Vagina (tissue), 2 donors: Measurements from ENCODE around the gene TRIM67. TPM values are rescaled to one million over a fixed set of nuclear protein-coding genes. Genes with fewer than 3 reads are reported as not detected.
"Not testable (repeated sequence)": the region's sequence is repeated elsewhere in the genome, so short reads cannot be mapped to it uniquely, and the experiment has no call there.

ENCODE experiments used
- DNase-seq, 2 donors: peaks; one replicate each; pipeline ENCODE4 v3.0.0-alpha.2; 2017; ENCODE audit errors: extremely low spot score in 2 of 2
- H3K27ac ChIP-seq: fragments of 200-600 bp; sonication (generic); one replicate; pipeline ENCODE4 v1.5.1; 2019
- H3K27me3 ChIP-seq: fragments of 200-600 bp; sonication (generic); one replicate; pipeline ENCODE4 v1.5.1; 2019
- H3K36me3 ChIP-seq, 2 donors: fragments of 200-600 bp; sonication (generic); one replicate each; pipeline ENCODE4 v1.5.1; 2017 to 2019
- H3K4me1 ChIP-seq: fragments of 200-600 bp; sonication (generic); one replicate; pipeline ENCODE4 v1.5.1; 2019
- H3K4me3 ChIP-seq, 2 donors: fragments of 200-600 bp; sonication (generic); 1 replicate in 1 of 2; 2 replicates in 1 of 2; pipeline ENCODE4 v1.5.1; 2016 to 2019
- H3K9me3 ChIP-seq: fragments of 200-600 bp; sonication (generic); one replicate; pipeline ENCODE4 v1.5.1; 2019
- CTCF ChIP-seq, 3 experiments: fragments of 450-650 bp in 2 of 3; fragments of 200-600 bp in 1 of 3; sonication (generic) in 1 of 3; IDR thresholded peaks; one replicate each; pipeline ENCODE4 v1.5.1; 2017 to 2019; ENCODE audit warnings: antibody characterized with exemption in 3 of 3, mild to moderate bottlenecking in 2 of 3, moderate library complexity in 2 of 3
- POLR2A ChIP-seq, 2 donors: fragments of 450-650 bp; IDR thresholded peaks; one replicate each; pipeline ENCODE4 v1.6.1; 2017; ENCODE audit warnings: antibody characterized with exemption in 2 of 2, mild to moderate bottlenecking in 2 of 2, moderate library complexity in 2 of 2
- POLR2AphosphoS5 ChIP-seq, 2 donors: sonication (generic); formaldehyde crosslinking; IDR thresholded peaks; one replicate each; pipeline ENCODE4 v1.9.0; 2017; ENCODE audit warnings: antibody characterized with exemption in 2 of 2, mild to moderate bottlenecking in 2 of 2, low read depth in 1 of 2; ENCODE audit not compliant: insufficient read depth in 1 of 2
- intact Hi-C: fragments of 100-400 bp; cut with DNase I; formaldehyde crosslinking; loops from one replicate; pipeline ENCODE4 v1.15.1; 2023
- total RNA-seq: library from RNA; depleted of rRNA; stranded (reverse); fragments of >200 nt; gene quantifications from one replicate; pipeline ENCODE4 v1.2.3, GENCODE V29; 2016

TRIM67 gene
- total RNA-seq, 1 donor from 2014 or later, result not detected

DNA sequence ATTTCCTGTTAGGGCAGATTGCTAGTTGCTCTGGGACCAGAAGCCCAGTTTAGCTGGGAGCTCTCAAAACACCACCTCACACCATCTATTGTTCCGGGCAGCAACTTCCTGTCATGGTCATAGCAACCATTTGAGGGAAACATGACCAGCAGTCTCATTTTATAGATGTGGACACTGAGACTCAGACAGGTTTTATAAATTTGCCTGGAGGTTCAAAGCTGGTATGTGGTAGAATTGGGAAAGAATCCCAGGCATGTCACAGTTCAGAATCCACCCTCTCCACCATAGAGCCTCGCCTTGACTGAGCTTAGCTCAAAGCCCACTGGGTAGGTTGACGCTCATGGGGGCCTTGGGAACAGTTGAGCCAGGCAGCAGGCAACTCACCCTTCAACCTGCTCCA lies 14.0 kb upstream of the TRIM67 start:
- Histone ChIP-seq H3K9me3 (no peaks in the 10 kb centered on the region), H3K4me1 (no peaks in the 10 kb centered on the region), H3K27ac (no peak overlapping the region), H3K27me3 (no peaks in the 10 kb centered on the region), H3K36me3 (no peaks in the 10 kb centered on the region), H3K4me3 (no peak overlapping the region)
- TF ChIP-seq CTCF (IDR thresholded peaks at IDR 0.05), result no peak
- no peak for TF ChIP-seq POLR2A (IDR thresholded peaks at IDR 0.05)
- no peak for TF ChIP-seq POLR2AphosphoS5 (IDR thresholded peaks at IDR 0.05; ENCODE audit: insufficient read depth in 1 of 2, low read depth in 1 of 2)
- no peak for DNase-seq
- intact Hi-C loops, result no loop called here

DNA sequence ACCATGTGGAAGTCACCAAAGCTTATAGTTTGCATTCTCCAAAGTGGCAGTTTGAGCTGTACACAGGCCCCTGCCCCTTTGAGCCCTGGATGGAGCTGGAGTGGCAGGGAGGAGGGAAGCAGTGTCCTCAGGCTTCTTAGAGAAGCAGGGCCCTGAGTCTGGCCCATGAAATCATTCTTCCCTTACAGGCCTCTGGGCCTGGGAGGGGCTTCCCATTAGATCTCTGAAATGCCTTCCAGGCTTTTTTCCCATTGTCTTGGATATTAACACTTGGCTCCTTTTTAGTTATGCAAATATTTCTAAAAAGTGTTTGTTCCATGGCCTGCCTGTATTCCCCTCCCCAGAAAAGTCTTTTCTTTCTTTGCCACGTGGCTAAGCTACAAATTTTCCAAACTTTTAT lies 10.0 kb upstream of the TRIM67 start:
- no peak for DNase-seq

DNA sequence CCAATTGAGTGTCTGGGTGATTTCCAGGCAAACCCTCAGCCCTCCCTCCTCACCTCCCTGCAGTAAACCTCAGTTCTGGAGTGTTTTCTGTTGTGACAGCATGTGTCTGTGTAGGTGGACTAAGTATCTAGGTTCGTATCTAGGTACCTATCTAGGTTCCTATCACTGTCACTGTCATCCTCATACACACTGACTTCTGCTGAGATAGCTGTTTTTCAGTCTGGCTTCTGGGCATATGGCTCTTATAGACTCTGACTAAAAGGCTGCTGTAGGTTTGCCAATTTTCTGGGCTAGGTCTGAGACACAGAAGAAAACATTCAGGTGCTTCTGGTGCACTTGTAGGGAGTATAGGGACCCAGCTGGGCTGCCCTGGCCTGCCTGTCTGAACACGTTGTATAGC lies 8.1 kb upstream of the TRIM67 start:
- Histone ChIP-seq H3K4me3 (no peak overlapping the region), H3K9me3 (no peaks in the 10 kb centered on the region), H3K27ac (no peak overlapping the region), H3K4me1 (no peaks in the 10 kb centered on the region), H3K27me3 (no peaks in the 10 kb centered on the region), H3K36me3 (no peaks in the 10 kb centered on the region)
- DNase-seq, result no peak
- TF ChIP-seq POLR2AphosphoS5 (IDR thresholded peaks at IDR 0.05; ENCODE audit: insufficient read depth in 1 of 2, low read depth in 1 of 2), result no peak
- no peak for TF ChIP-seq CTCF (IDR thresholded peaks at IDR 0.05)
- no peak for TF ChIP-seq POLR2A (IDR thresholded peaks at IDR 0.05)
- intact Hi-C loops, result no loop called here

More for the DNA sequence above, 10.0 kb upstream of the TRIM67 start:
- Histone ChIP-seq H3K4me1 (no peaks in the 10 kb centered on the region), H3K9me3 (no peaks in the 10 kb centered on the region), H3K27ac (no peak overlapping the region), H3K4me3 (no peak overlapping the region), H3K36me3 (no peaks in the 10 kb centered on the region), H3K27me3 (no peaks in the 10 kb centered on the region)
- TF ChIP-seq POLR2A (IDR thresholded peaks at IDR 0.05) (no peak), CTCF (IDR thresholded peaks at IDR 0.05) (no peak), POLR2AphosphoS5 (IDR thresholded peaks at IDR 0.05; ENCODE audit: insufficient read depth in 1 of 2, low read depth in 1 of 2) (no peak)
- intact Hi-C loops, result no loop called here

GRCh38 chr1:231155808-231156207 lies 6.0 kb upstream of the TRIM67 start:
- intact Hi-C loops, result no loop called here
- no peak for DNase-seq
- peaks cover 3% of the 10 kb centered on the region for H3K27me3 ChIP-seq
- H3K27ac ChIP-seq, result no peak overlapping the region
- H3K4me3 ChIP-seq, result no peak overlapping the region
- peaks cover 2% of the 10 kb centered on the region for H3K4me1 ChIP-seq
- TF ChIP-seq POLR2AphosphoS5 (IDR thresholded peaks at IDR 0.05; ENCODE audit: insufficient read depth in 1 of 2, low read depth in 1 of 2), result no peak
- TF ChIP-seq POLR2A (IDR thresholded peaks at IDR 0.05), result no peak
- TF ChIP-seq CTCF (IDR thresholded peaks at IDR 0.05), result no peak
- no peaks in the 10 kb centered on the region for H3K36me3 ChIP-seq
- no peaks in the 10 kb centered on the region for H3K9me3 ChIP-seq

DNA sequence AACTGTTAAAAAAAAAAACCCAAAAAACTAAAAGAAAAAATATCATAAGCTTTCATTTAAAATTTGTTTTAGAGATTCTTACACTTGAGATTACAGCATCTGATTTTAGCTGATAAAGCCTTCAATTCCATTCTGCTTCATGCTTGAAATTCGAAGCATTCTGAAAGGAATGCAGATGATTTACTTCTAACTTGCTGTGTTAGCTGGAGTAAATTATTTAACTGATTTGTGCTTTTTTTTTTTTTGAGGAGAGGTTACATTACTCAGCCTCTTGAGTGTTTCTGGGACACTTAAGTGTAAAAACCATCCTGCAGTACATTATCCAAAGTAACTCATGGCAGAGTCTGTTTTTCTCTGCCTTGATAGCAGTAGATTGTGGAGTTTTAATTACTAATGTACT lies 4.5 kb upstream of the TRIM67 start:
- H3K36me3 ChIP-seq, result no peaks in the 10 kb centered on the region
- intact Hi-C loops, result no loop called here
- no peaks in the 10 kb centered on the region for H3K9me3 ChIP-seq
- TF ChIP-seq CTCF (IDR thresholded peaks at IDR 0.05) (no peak), POLR2AphosphoS5 (IDR thresholded peaks at IDR 0.05; ENCODE audit: insufficient read depth in 1 of 2, low read depth in 1 of 2) (no peak), POLR2A (IDR thresholded peaks at IDR 0.05) (no peak)
- peaks cover 7% of the 10 kb centered on the region for H3K27me3 ChIP-seq
- no peak for DNase-seq
- no peak overlapping the region for H3K4me3 ChIP-seq
- H3K4me1 ChIP-seq, result peaks cover 17% of the 10 kb centered on the region
- H3K27ac ChIP-seq, result no peak overlapping the region

- H3K27ac ChIP-seq, H3K9me3 ChIP-seq, H3K4me3 ChIP-seq, H3K36me3 ChIP-seq, intact Hi-C loops, DNase-seq: not testable (repeated sequence)
- peaks cover 15% of the 10 kb centered on the region for H3K27me3 ChIP-seq
- peaks cover 26% of the 10 kb centered on the region for H3K4me1 ChIP-seq
Measured at GRCh38 chr1:231158141-231158540, 3.7 kb upstream of the TRIM67 start.
